Posterior cingulate gyrus (tissue), 11 donors: ENCODE data around the gene FXR2.
"Not testable (repeated sequence)": the region's sequence is repeated elsewhere in the genome, so short reads cannot be mapped to it uniquely, and the experiment has no call there.

ENCODE experiments used
- DNase-seq, 10 donors: peaks; one replicate each; pipeline versions ENCODE4 v3.0.0 to v3.0.0-alpha.2; 2020 to 2021; ENCODE audit warnings: mixed read lengths in 3 of 10
- intact Hi-C: fragments of 100-400 bp; cut with DNase I; formaldehyde crosslinking; loops from one replicate; pipeline ENCODE4 v1.15.1; 2023

FXR2 gene

GRCh38 chr17:7631398-7632380, 17.0 kb upstream of the FXR2 start:
- intact Hi-C loops, result no loop called here
- DNase-seq, result peak in 2 of 10 donors; percentile 19 to 55

- DNase-seq, result peak in 2 of 10 donors; percentile 49 to 71
- intact Hi-C loops, result no loop called here
Measured at GRCh38 chr17:7629939-7630571, 15.4 kb upstream of the FXR2 start, which contains the start of gene SHBG. Gene SHBG, plus strand, starts transcription at chr17:7630135. Its CDS starts 38 bp downstream, at chr17:7630173.

- intact Hi-C loops, result no loop called here
- DNase-seq, result peak; percentile 91 to 99 (median 94)
Measured at GRCh38 chr17:7627250-7628121, 12.8 kb upstream of the FXR2 start, which contains the start of gene SAT2. Gene SAT2, minus strand, starts transcription at chr17:7627821. Its CDS starts 186 bp downstream, at chr17:7627635.

- peak in 1 of 10 donors; percentile 30 for DNase-seq
- intact Hi-C loops, result no loop called here
Measured at GRCh38 chr17:7626956-7627249, 12.2 kb upstream of the FXR2 start.

- peak in 2 of 10 donors; percentile 52 to 76 for DNase-seq
- intact Hi-C loops, result no loop called here
Measured at GRCh38 chr17:7626307-7626706, 11.6 kb upstream of the FXR2 start.

DNA sequence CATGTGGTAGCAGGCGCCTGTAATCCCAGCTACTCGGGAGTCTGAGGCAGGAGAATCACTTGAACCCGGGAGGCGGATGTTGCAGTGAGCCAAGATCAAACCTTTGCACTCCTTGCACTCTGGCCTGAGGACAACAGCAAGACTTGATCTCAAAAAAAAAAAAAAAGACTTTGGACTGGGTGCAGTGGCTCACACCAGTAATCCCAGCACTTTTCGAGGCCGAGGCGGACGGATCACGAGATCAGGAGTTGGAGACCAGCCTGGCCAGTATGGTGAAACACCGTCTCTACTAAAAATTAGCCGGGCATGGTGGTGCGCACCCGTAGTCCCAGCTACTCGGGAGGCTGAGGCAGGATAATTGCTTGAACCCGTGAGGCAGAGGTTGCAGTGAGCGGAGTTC, 11.1 kb upstream of the FXR2 start:
- DNase-seq, result peak in 1 of 10 donors; percentile 22
- intact Hi-C loops, result not testable (repeated sequence)

- intact Hi-C loops, result no loop called here
- peak in 2 of 10 donors; percentile 12 to 34 for DNase-seq
Measured at GRCh38 chr17:7623661-7624060, 9.0 kb upstream of the FXR2 start.

DNA sequence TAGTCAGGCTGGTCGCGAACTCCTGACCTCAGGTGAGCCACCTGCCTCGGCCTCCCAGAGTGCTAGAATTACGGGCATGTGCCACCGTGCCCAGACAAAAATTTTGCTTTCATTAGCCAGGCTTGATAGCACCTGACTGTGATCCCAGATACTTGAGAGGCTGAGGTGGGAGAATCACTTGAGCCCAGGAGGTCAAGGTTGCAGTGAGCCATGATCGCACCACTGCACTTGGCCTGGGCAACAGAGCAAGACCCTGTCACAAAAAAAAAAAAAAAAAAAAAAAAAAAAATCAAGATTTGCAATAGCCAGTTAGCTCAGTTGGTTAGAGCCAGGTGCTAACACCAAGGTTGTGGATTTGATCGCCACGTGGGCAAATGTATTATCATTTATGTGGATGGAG, 6.1 kb upstream of the FXR2 start:
- peak in 1 of 10 donors; percentile 49 for DNase-seq
- intact Hi-C loops, result no loop called here

- DNase-seq, result no peak
- intact Hi-C loops, result no loop called here
Measured at GRCh38 chr17:7618608-7619007, 3.9 kb upstream of the FXR2 start.

- intact Hi-C loops, result loop anchor here (2.0 kb wide), 1 partner anchor 71 kb away; the partner anchor contains the start of gene TP53
- no peak for DNase-seq
Measured at GRCh38 chr17:7615265-7615747, 609 bp upstream of the FXR2 start.

- DNase-seq, result no peak
- intact Hi-C loops, result loop anchor here (2.0 kb wide), 1 partner anchor 73 kb away; the partner anchor contains the start of gene TP53
Measured at GRCh38 chr17:7613769-7614424, 800 bp downstream of the FXR2 start.

GRCh38 chr17:7612294-7612640, 2.4 kb downstream of the FXR2 start:
- no peak for DNase-seq
- intact Hi-C loops, result no loop called here

- DNase-seq, result no peak
- intact Hi-C loops, result no loop called here
Measured at GRCh38 chr17:7611635-7612293, 2.9 kb downstream of the FXR2 start.

- DNase-seq, result peak in 1 of 10 donors; percentile 62
- intact Hi-C loops, result no loop called here
Measured at GRCh38 chr17:7610641-7611040, 4.1 kb downstream of the FXR2 start.

DNA sequence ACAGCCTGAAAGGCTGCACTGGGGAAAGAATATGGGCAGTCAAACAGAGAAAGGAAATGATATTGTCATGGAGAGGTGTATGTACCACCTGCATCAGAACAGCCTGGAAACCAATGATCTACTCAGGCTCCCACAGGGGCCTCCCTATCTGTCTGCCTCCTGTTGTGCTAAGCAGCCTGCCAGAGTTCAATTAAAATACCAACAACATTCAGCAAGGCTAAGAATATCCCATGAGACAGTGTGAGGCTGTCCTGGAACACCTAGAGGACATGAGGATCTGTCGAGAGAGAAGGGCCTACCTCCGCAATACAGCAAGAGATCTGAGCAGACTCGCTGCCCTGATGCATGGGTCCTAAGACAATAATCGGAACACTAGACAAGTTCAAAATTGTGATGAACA, 8.4 kb downstream of the FXR2 start:
- no peak for DNase-seq

GRCh38 chr17:7597561-7597960, 17.1 kb downstream of the FXR2 start:
- peak in 1 of 10 donors; percentile 17 for DNase-seq
- intact Hi-C loops, result not testable (repeated sequence)

More for the DNA sequence above, 8.4 kb downstream of the FXR2 start:
- intact Hi-C loops, result no loop called here

DNA sequence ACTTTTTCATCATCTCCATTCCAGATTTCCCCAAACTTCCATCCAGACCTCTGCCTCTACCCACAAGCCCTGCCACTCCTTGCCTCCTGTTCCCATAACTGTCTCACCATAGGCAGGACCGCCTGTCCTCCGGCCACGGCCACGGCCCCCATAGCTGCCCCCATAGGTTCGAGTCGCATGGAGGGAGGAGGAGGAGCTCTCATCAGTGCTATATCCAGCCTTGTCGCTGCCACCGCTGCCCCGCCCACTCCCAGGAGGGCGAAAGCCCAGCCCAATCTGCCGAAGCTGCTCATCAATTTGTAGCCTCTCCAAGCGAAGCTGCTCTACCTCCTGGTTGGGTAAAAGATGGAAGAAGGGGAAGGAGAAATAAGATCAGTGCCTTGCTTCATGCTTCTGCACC, 21.4 kb downstream of the FXR2 start:
- peak in 1 of 10 donors; percentile 80 for DNase-seq
- intact Hi-C loops, result no loop called here

DNA sequence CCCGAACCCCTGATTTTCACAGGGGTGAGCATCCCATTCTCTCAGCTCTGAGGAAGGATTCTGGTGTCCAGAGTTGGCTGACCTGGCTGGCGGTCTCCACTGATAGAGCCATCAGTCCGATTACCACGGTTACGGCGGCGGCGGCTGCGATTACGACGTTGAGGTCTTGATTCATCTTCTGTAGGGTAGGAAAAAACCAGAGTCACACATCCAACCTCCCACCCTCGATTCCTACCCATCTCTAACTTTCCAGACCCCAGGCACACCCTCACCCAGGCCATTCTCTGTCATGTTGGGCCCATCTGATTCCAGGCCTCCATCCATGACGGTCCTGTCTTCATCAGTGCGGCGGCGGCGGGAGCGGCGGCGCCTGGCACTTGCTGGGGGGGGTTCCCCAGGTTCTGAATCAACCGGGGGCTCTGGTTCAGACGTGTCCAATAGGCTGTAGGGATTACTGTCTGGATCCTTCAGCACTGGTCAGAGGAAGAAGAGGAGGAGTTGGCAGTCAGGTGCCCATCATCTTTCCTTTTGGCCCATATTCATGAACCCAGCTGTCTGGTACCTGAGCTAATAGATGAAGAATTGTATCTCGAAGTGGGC, 22.2 kb downstream of the FXR2 start:
- intact Hi-C loops, result no loop called here
- peak in 1 of 10 donors; percentile 62 for DNase-seq

- intact Hi-C loops, result no loop called here
- DNase-seq, result peak in 1 of 10 donors; percentile 8
Measured at GRCh38 chr17:7591596-7591995, 23.1 kb downstream of the FXR2 start.
